Activated T-helper 2 cell treated with anti-CD3 and anti-CD28 coated beads, Interferon-gamma antibody, Interleukin-2, Interleukin-4, amounts not matched to agents 10 μg/mL and 5 μg/mL and 100 μg/mL, durations not matched to agents 14 hours and 24 hours and 36 hours (primary cell): Measurements from ENCODE around the gene KMT2C. TPM values are rescaled to one million over a fixed set of nuclear protein-coding genes. Genes with fewer than 3 reads are reported as not detected.
A peak's percentile ranks its signal among the peaks of the same experiment; 100 is the strongest.

Experiments used
- DNase-seq: peaks from one replicate; pipeline ENCODE4 v3.0.0; 2021; ENCODE audit warnings: low spot score
- H3K27ac Mint-ChIP-seq: one replicate; pipeline ENCODE4 v1.8.0; 2021; ENCODE audit warnings: mixed read lengths
- H3K27me3 Mint-ChIP-seq: one replicate; pipeline ENCODE4 v1.8.0; 2021; ENCODE audit warnings: low read depth, mixed read lengths
- H3K36me3 Mint-ChIP-seq: one replicate; pipeline ENCODE4 v1.8.0; 2021; ENCODE audit warnings: low read depth, mixed read lengths
- H3K4me1 Mint-ChIP-seq: one replicate; pipeline ENCODE4 v1.8.0; 2021; ENCODE audit warnings: low read depth, mixed read lengths
- H3K4me3 Mint-ChIP-seq: one replicate; pipeline ENCODE4 v1.8.0; 2021; ENCODE audit warnings: low read depth, mild to moderate bottlenecking, moderate library complexity, mixed read lengths
- H3K9me3 Mint-ChIP-seq: one replicate; pipeline ENCODE4 v1.8.0; 2021; ENCODE audit warnings: mixed read lengths
- intact Hi-C: fragments of 100-400 bp; cut with micrococcal nuclease; formaldehyde crosslinking; loops from one replicate; pipeline ENCODE4 v1.15.1; 2023
- total RNA-seq: library from RNA; stranded (reverse); gene quantifications from 2 replicates; pipeline ENCODE4 v1.2.3, GENCODE V29; 2022

The KMT2C gene
- total RNA-seq, 1 donor from 2014 or later: 62.4 TPM

- intact Hi-C loops: no loop called here
- no peaks in the 10 kb centered on the region for H3K27me3 Mint-ChIP-seq
- no peak for DNase-seq
Observed at GRCh38 chr7:152180587-152180986, 255.2 kb downstream of the KMT2C start.

GRCh38 chr7:152180048-152180447, 255.8 kb downstream of the KMT2C start:
- H3K4me1 Mint-ChIP-seq: peaks cover 21% of the 10 kb centered on the region
- H3K9me3 Mint-ChIP-seq: no peaks in the 10 kb centered on the region
- intact Hi-C loops: no loop called here
- DNase-seq: no peak
- no peak overlapping the region for H3K4me3 Mint-ChIP-seq
- H3K36me3 Mint-ChIP-seq: peaks cover 67% of the 10 kb centered on the region
- H3K27me3 Mint-ChIP-seq: no peaks in the 10 kb centered on the region
- no peak overlapping the region for H3K27ac Mint-ChIP-seq

More at GRCh38 chr7:152180587-152180986, 255.2 kb downstream of the KMT2C start:
- Mint-ChIP-seq H3K4me1 (peaks cover 21% of the 10 kb centered on the region), H3K36me3 (peaks cover 73% of the 10 kb centered on the region), H3K9me3 (no peaks in the 10 kb centered on the region), H3K4me3 (no peak overlapping the region), H3K27ac (no peak overlapping the region)

GRCh38 chr7:152178405-152179058, 257.3 kb downstream of the KMT2C start:
- Mint-ChIP-seq H3K27ac (no peak overlapping the region), H3K36me3 (peaks cover 67% of the 10 kb centered on the region), H3K9me3 (no peaks in the 10 kb centered on the region), H3K4me3 (no peak overlapping the region), H3K27me3 (no peaks in the 10 kb centered on the region), H3K4me1 (peaks cover 21% of the 10 kb centered on the region)
- DNase-seq: no peak
- intact Hi-C loops: no loop called here

- H3K9me3 Mint-ChIP-seq: no peaks in the 10 kb centered on the region
- H3K27me3 Mint-ChIP-seq: no peaks in the 10 kb centered on the region
- no peak for DNase-seq
- no peak overlapping the region for H3K27ac Mint-ChIP-seq
- intact Hi-C loops: no loop called here
- H3K4me3 Mint-ChIP-seq: no peak overlapping the region
- peaks cover 21% of the 10 kb centered on the region for H3K4me1 Mint-ChIP-seq
- peaks cover 68% of the 10 kb centered on the region for H3K36me3 Mint-ChIP-seq
Observed at GRCh38 chr7:152177681-152178404, 258.0 kb downstream of the KMT2C start.

- no peak overlapping the region for H3K27ac Mint-ChIP-seq
- DNase-seq: no peak
- peaks cover 21% of the 10 kb centered on the region for H3K4me1 Mint-ChIP-seq
- no peaks in the 10 kb centered on the region for H3K27me3 Mint-ChIP-seq
- H3K4me3 Mint-ChIP-seq: no peak overlapping the region
- peaks cover 58% of the 10 kb centered on the region for H3K36me3 Mint-ChIP-seq
- intact Hi-C loops: no loop called here
- no peaks in the 10 kb centered on the region for H3K9me3 Mint-ChIP-seq
Observed at GRCh38 chr7:152176797-152177196, 259.0 kb downstream of the KMT2C start.

- intact Hi-C loops: no loop called here
- H3K9me3 Mint-ChIP-seq: no peaks in the 10 kb centered on the region
- H3K27ac Mint-ChIP-seq: no peak overlapping the region
- no peak overlapping the region for H3K4me3 Mint-ChIP-seq
- no peak for DNase-seq
- H3K36me3 Mint-ChIP-seq: peaks cover 42% of the 10 kb centered on the region
- peaks cover 19% of the 10 kb centered on the region for H3K4me1 Mint-ChIP-seq
- H3K27me3 Mint-ChIP-seq: no peaks in the 10 kb centered on the region
Observed at GRCh38 chr7:152173372-152174070, 262.3 kb downstream of the KMT2C start.

- Mint-ChIP-seq H3K9me3 (no peaks in the 10 kb centered on the region), H3K27ac (no peak overlapping the region), H3K36me3 (peaks cover 63% of the 10 kb centered on the region), H3K4me1 (peaks cover 7% of the 10 kb centered on the region), H3K27me3 (no peaks in the 10 kb centered on the region), H3K4me3 (no peak overlapping the region)
- DNase-seq: no peak
- intact Hi-C loops: no loop called here
Observed at GRCh38 chr7:152162287-152162686, 273.5 kb downstream of the KMT2C start.

- DNase-seq: no peak
- Mint-ChIP-seq H3K4me1 (peaks cover 7% of the 10 kb centered on the region), H3K27me3 (no peaks in the 10 kb centered on the region), H3K4me3 (no peak overlapping the region), H3K27ac (no peak overlapping the region), H3K9me3 (no peaks in the 10 kb centered on the region), H3K36me3 (peaks cover 64% of the 10 kb centered on the region)
- intact Hi-C loops: no loop called here
Observed at GRCh38 chr7:152161171-152161570, 274.6 kb downstream of the KMT2C start.

GRCh38 chr7:152158801-152159587, 276.8 kb downstream of the KMT2C start:
- Mint-ChIP-seq H3K9me3 (no peaks in the 10 kb centered on the region), H3K4me3 (no peak overlapping the region), H3K27ac (peak overlapping the region; percentile 31), H3K4me1 (peaks cover 7% of the 10 kb centered on the region), H3K27me3 (no peaks in the 10 kb centered on the region), H3K36me3 (peaks cover 72% of the 10 kb centered on the region)
- intact Hi-C loops: no loop called here
- no peak for DNase-seq

- DNase-seq: no peak
- H3K9me3 Mint-ChIP-seq: no peaks in the 10 kb centered on the region
- H3K36me3 Mint-ChIP-seq: peaks cover 71% of the 10 kb centered on the region
- no peaks in the 10 kb centered on the region for H3K4me1 Mint-ChIP-seq
- intact Hi-C loops: no loop called here
- H3K27ac Mint-ChIP-seq: no peak overlapping the region
- H3K4me3 Mint-ChIP-seq: no peak overlapping the region
- H3K27me3 Mint-ChIP-seq: no peaks in the 10 kb centered on the region
Observed at GRCh38 chr7:152152267-152152666, 283.5 kb downstream of the KMT2C start.

- Mint-ChIP-seq H3K36me3 (peaks cover 70% of the 10 kb centered on the region), H3K27ac (peak overlapping the region; percentile 11), H3K9me3 (no peaks in the 10 kb centered on the region), H3K4me1 (peaks cover 22% of the 10 kb centered on the region), H3K4me3 (no peak overlapping the region), H3K27me3 (no peaks in the 10 kb centered on the region)
- intact Hi-C loops: loop anchor here (10.0 kb wide), 3 partner anchors 125 to 285 kb away; partner anchors contain the start of genes GALNT11 and KMT2C
- no peak for DNase-seq
Observed at GRCh38 chr7:152149363-152149762, 286.4 kb downstream of the KMT2C start.

GRCh38 chr7:152148706-152149105, 287.1 kb downstream of the KMT2C start:
- peaks cover 28% of the 10 kb centered on the region for H3K4me1 Mint-ChIP-seq
- no peaks in the 10 kb centered on the region for H3K27me3 Mint-ChIP-seq
- H3K4me3 Mint-ChIP-seq: no peak overlapping the region
- peaks cover 70% of the 10 kb centered on the region for H3K36me3 Mint-ChIP-seq
- no peak overlapping the region for H3K27ac Mint-ChIP-seq
- DNase-seq: no peak
- intact Hi-C loops: loop anchor here (10.0 kb wide), 3 partner anchors 124 to 286 kb away; partner anchors contain the start of genes GALNT11 and KMT2C
- H3K9me3 Mint-ChIP-seq: no peaks in the 10 kb centered on the region
